GM21717 (cell line): Measurements from ENCODE around the gene SH2D3A.

Experiments used
- ATAC-seq: cut with Tn5 transposase; IDR thresholded peaks from one replicate; pipeline ENCODE4 v1.9.1; 2021; ENCODE audit warnings: mild to moderate bottlenecking, moderate library complexity; ENCODE audit not compliant: unreplicated experiment

SH2D3A gene

DNA sequence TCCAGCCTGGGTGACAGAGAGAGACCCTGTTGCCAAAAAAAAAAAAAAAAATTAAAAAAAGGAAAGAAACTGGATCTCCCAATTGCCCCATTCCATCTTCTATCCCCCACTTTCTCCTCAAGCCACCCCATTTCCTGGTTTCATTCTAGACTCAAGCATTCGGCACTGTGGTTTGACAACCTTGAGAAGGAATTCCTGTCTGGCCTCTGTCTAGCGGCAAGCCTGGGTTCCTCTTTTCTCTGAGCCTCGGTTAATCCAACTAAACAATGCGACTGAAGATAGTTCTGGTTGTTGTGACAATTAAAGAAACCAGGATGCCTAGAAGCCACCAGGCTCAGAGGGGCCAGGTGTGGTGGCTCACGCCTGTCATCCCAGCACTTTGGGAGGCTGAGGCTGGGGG lies 43.5 kb downstream of the SH2D3A start:
- ATAC-seq: no peak

GRCh38 chr19:6723108-6723618 lies 44.1 kb downstream of the SH2D3A start:
- ATAC-seq: no peak

GRCh38 chr19:6721773-6722172 lies 45.5 kb downstream of the SH2D3A start:
- no peak for ATAC-seq

GRCh38 chr19:6721138-6721474 lies 46.1 kb downstream of the SH2D3A start:
- no peak for ATAC-seq

DNA sequence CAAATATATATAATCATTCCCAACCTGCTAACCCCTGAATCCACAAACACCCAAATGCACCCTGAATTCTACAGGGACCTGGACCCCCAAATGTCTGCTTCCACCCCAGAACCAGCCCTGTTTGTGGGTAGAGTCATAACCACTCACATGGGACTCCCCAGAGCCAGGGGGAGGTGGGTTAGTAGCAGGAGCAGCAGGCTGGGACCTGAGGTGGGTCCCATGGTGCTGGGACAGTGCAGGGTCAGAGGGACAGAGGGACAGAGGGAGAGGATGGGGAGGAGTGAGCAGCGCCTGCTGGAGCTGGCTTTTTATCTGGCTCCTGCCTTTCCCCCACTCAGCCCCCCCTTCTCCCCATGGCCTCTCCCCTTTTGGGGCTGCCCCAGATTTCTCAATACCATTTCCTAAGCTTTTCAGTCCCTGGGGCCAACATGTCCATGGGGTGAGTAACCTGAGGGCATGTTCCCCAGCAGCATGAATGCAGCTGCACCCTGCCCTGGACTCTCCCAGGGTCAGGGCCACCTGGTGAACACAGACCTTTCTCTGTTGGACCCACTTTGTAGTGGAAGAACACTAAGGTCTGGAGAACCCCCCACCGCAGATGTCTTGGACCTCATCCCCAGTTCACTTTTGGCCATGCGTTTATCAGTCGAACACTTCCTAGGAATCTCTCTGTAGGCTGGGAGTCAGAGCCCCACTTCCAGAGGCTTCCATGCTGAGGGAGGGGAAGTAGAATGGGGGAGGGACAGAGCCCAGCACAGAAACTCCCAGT lies 46.7 kb downstream of the SH2D3A start, which contains the start of gene C3:
Gene C3, minus strand, starts transcription at position 282 of the 769 bp plus-strand sequence. Its CDS starts 61 bp downstream, at position 221.
- no peak for ATAC-seq

- no peak for ATAC-seq
Measured at GRCh38 chr19:6719992-6720368, 47.3 kb downstream of the SH2D3A start.

DNA sequence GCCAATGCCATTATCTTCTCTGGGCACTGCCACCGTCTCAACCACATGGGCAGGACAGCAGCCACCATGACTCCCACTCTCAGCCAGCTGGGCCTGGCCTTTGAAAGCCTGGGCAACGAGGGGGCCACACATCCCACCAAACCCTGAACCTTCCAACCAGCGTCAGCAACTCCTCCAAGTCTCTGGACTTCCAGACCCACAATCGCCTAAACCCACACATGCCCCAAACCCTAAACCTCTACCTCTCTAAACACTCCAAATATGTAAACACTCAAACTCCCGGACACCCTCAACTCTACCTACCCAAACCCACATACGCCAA lies 47.7 kb downstream of the SH2D3A start:
- no peak for ATAC-seq

GRCh38 chr19:6718741-6719539 lies 48.3 kb downstream of the SH2D3A start:
- ATAC-seq: no peak

DNA sequence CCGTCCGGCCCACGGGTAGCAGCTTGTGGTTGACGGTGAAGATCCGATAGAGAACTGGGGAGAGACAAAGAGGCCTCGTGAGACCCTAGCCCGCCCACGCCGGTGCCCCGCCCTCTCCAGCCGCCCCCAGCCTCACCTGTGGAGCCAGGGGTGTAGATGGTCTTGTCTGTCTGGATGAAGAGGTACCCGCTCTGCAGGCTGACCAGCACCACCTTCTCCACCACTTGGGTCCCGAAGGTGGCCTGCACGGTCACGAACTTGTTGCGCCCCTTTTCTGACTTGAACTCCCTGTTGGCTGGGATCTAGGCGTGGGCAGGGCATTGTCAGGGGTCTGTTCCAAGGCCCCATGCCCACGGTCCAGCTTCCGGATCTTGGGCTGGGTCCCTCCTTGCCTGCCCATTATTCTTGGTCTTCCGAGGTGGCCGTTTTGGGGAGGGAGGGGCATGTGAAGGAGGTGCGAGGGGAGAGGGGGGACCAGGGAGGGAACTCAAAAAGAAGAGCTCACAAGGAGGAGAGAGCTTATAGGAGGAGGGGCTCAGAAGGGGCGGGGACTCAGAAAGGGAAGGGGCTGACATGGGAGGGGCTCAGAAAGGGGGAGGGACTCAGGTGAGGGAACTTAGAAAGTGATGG lies 49.0 kb downstream of the SH2D3A start:
- no peak for ATAC-seq

- ATAC-seq: no peak
Measured at GRCh38 chr19:6717441-6717971, 49.7 kb downstream of the SH2D3A start.

- ATAC-seq: no peak
Measured at GRCh38 chr19:6717036-6717435, 50.2 kb downstream of the SH2D3A start.

GRCh38 chr19:6716610-6716970 lies 50.6 kb downstream of the SH2D3A start:
- ATAC-seq: no peak

GRCh38 chr19:6714749-6715555 lies 52.3 kb downstream of the SH2D3A start:
- ATAC-seq: no peak

DNA sequence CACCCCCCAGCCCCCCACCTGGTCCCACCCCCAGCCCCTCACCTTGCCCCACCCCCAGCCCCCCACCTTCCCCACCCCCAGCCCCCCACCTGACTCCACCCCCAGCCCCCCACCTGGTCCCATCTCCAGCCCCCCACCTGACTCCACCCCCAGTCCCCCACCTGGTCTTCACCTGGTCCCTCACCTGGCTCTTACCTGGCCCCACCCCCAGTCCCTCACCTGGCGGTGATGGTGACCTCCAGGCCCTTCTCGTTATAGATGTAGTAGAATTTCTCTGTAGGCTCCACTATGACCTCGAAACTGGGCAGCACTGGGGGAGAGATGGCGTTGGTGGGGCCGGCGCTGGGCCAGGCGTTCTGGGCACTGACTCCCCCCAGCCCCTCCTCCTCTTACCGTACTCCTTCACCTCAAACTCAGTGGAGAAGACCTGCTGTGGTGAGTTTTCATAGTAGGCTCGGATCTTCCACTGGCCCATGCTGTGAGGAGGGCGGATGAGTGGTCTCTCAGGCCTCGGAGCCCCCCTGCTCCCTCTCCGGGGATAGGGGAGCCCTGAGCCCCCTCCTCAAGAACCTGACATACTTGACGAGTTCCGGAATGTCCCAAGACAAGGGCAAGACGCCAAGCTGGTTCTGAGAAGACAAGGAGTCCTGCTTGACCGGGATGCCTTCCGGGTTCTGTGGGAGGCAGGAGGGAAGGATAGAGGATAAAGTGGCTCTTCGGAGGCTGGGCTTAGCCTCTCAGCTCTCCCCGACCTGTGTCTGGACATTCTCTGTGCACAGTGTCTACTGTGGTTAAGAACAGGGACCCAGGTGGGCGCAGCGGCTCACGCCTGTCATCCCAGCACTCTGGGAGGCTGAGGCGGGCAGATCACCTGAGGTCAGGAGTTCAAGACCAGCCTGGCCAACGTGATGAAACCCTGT lies 53.2 kb downstream of the SH2D3A start:
- no peak for ATAC-seq

DNA sequence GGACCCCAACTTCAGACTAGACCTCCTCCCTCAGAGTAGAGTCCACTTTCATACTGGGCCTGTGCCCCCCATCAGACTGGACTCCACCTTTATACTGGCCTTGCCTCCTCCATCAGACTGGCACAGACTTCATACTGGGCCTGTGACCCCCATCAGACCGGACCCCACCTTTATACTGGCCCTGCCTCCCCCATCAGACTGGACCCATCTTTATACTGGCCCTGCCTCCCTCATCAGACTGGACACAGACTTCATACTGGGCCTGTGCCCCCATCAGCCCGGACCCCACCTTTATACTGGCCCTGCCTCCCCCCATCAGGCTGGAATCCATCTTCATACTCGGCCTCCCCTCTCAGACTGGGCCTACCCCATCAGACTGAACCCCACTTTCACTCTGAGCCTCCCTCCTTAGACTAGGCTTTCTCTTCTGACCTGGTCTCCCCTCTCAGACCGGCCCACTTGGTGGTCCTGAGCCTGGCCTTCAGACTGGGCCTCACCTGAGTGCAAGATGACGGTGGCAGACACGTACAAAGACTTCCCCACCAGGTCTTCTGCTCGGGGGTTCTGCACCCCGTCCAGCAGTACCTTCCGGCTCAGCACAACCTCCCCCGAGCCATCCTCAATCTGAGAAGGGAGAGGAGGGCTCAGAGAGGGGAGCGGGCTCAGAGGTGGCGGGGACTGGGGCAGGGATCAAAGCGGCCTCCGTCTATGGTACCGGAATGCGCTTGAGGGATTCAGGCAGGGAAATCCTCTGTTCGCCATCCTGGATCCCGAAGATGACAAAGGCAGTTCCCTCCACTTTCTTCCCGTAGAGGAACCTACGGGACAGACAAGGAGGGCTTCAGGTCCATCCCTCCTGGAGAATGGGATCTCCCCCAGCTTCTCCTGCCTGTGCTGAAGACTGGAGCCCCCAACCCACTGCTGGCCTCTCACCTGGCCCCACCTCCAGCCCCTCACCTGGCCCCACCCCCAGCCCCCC lies 54.3 kb downstream of the SH2D3A start:
- ATAC-seq: no peak

- no peak for ATAC-seq
Measured at GRCh38 chr19:6712231-6712630, 55.0 kb downstream of the SH2D3A start.

DNA sequence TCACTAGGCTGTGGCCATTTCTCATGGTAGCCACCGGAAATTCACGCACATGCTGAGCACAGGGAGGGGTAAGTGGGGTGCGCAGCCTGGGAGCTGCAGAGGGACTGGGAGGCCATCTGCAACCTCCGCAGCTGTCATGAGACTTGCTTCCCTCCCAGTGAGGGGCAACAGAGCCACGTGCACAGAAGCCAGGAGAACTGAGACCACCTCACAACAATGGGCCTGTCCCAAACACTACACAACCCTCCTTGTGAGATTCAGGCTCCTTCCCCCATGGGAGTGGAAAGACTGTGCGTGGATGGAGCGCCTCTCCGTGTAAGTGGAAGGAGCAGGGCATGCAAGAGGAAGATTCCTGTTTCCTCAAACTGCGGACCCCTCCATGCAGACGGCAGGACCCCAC lies 55.6 kb downstream of the SH2D3A start:
- ATAC-seq: no peak

GRCh38 chr19:6711078-6711361 lies 56.2 kb downstream of the SH2D3A start:
- no peak for ATAC-seq
